Measurements from ENCODE around the gene DPAGT1. TPM values are rescaled to one million over a fixed set of nuclear protein-coding genes. Genes with fewer than 3 reads are reported as not detected.

Gene DPAGT1
- total and polyA plus RNA-seq, 2 of the 8 experiments (the other 6 are each of a cell fraction or from before 2014, with no cell fraction given): 59.8 to 236 TPM

- no peak for TF ChIP-seq ZNF274 (IDR thresholded peaks at IDR 0.05; ENCODE audit: borderline replicate concordance, extremely low read depth, low read length)
- no peak for TF ChIP-seq EP300 (IDR thresholded peaks at IDR 0.05; ENCODE audit: borderline replicate concordance in 1 of 2, low read depth in 2 of 2, low read length in 2 of 2)
Observed at GRCh38 chr11:119113716-119114115, 12.1 kb upstream of the DPAGT1 start (continued).
